GM12872 (cell line): ENCODE results near the gene S1PR3.

Experiments
- TF ChIP-seq, protein P1 (sequence below): IDR thresholded peaks from 3 replicates; pipeline ENCODE4 v1.5.1; 2011; ENCODE audit warnings: low read depth, mild to moderate bottlenecking, low read length, moderate library complexity; ENCODE audit not compliant: insufficient read depth

S1PR3 gene

DNA sequence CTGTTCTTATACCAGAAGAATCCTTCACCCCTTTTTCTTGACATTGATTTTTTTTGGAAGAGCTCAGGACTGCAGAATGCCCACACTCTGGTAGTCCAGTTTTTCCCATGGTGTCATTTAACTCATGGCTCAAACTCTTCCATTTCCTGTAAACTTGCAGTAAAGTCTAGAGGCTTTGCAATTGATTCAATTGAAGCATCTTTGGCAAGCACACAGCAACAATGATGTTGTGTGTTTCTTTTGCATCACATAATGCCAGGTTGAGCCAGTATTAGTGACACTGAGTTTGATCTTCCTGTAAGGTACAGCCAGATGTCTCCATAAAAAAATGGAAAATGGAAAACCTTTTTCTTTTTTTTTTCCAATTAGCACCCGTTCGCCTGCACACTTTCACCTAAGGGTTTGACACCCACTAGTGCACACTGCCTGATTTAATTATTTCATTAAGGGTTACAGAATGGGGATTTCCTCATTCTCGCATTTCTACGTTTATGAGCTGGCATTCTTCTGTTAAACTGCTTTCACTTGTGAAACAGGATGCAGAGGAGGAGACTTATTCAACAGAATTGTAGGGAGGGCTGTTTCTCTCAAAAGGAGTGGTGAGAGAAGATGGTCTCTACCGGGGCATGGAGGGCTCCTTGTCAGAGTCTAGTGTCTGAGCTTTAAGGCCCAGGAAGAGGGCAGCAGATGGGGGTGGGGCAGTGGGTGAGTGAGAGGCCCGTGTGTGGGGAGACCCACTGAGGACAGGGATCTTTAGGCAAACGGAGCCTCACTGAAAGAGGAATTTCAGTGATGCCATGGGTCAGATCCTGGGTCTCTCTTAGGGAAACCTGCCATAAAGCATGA is 2.2 kb upstream of the S1PR3 start:
- TF ChIP-seq, protein P1, sequence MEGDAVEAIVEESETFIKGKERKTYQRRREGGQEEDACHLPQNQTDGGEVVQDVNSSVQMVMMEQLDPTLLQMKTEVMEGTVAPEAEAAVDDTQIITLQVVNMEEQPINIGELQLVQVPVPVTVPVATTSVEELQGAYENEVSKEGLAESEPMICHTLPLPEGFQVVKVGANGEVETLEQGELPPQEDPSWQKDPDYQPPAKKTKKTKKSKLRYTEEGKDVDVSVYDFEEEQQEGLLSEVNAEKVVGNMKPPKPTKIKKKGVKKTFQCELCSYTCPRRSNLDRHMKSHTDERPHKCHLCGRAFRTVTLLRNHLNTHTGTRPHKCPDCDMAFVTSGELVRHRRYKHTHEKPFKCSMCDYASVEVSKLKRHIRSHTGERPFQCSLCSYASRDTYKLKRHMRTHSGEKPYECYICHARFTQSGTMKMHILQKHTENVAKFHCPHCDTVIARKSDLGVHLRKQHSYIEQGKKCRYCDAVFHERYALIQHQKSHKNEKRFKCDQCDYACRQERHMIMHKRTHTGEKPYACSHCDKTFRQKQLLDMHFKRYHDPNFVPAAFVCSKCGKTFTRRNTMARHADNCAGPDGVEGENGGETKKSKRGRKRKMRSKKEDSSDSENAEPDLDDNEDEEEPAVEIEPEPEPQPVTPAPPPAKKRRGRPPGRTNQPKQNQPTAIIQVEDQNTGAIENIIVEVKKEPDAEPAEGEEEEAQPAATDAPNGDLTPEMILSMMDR = no peak

DNA sequence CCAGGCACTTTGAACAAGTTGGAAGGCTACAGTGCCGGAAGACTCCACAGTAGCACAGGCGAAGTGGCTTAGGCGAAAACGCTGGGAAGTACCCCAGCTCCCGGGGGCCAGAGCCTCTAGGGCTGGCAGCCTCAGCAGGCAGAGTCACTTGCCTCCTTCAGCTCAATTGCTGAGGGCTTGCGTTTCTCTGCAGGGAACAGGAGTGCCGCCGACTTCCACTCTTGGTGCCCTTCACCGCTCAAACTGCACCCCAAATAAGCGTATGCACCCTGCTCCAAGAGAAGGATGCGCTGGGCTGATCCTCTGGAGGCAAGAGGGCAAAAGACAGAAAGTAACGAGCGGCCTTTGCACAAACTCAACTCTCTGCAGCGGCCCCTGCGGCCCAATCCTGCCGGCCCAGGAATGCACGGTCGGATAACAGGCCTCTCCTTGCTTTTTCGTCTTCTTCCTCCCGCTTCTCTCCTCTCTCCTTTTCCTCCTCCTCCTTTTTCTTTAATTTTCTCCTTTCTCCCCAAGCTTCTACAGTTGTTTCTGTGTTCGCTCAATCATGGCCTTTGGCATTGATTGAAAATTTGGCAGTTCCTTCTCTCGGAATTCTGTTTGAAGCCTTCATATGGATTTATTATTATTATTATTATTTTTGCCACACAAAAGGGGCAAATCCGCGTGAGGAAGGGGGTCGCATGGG is 1.1 kb upstream of the S1PR3 start:
- TF ChIP-seq, protein P1 = no peak

DNA sequence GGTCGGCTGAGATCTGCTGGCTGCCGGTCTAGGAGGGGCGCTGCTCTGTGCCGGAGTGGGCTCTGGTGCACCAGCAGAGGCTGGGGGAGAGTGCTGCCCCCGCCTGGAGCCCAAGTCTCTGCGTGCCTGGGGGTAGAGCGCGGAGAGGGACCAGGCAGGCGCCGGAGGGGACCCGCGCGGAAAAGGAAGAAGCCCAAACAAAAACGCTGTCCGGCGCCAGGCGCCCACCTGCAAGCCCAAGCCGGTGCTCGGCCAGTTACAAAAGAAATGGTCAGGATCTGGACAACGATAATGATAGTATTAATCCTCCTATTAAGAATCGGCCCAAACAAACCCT is 571 bp upstream of the S1PR3 start:
- TF ChIP-seq, protein P1 = no peak

DNA sequence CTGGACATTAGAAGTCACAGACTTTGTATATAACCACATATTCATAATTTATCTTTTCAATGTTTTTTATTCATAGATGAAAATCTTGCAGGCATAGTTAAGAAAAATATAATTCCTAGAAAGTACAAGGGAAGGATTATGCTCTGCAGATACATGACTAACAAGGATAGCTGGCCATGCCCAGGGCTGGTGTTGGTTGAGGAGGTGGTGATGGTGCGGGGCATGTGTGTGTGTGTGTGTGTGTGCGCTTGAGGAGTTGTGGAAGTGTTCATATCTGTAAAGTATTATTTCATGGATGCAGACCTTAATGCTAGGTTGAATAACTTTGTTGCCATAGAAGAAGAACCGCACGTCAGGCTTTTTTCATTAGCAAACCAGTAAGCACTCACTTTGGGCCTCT is 1.3 kb downstream of the S1PR3 start:
- TF ChIP-seq, protein P1 = no peak

DNA sequence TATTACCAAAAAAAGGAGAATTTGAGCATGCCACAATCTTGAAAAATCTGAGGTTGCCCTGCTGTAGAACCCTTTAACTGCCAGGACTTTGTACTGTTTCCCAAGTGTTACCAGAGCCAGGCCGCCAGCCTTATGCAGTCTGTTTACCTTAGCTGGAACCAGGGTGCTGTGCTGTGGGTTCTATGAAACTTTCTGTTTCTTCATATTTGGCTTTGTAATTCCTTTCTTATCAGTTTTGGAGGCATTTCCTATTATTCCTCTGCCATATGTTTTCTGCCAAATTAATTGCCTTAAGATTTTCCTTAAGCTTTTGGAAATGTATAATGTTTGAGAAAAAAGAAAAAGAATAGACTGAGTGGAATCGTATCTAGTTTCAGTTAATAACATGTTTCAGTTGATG is 2.1 kb downstream of the S1PR3 start:
- TF ChIP-seq, protein P1 = no peak

DNA sequence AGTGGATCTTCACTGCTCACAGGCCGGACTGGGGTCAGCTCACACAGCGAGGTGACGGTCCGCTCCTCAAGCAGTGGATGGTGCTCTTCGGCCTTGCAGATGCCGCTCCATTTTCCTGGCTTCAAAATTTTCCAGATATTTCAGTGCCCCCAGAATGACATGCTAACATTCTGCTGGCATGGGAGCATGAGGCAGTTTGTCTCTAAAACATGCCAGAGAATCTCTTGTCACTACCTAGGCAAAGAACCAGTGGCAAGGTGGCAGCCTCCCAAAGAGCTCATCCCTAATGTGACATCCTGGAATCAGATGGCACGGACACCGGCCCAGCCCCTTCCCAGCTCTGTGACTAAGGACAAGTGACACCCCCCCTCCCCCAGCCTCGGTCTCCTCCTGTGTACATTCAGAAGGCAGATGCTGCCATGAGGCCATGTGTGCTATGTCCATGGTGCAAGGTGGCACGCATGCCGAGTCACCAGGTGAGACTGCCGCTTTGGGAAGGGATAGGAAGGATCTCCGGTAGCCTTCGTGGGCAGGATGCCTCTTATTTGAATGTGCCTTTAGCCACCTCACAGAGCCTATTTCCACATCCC is 2.7 kb downstream of the S1PR3 start:
- TF ChIP-seq, protein P1 = no peak

DNA sequence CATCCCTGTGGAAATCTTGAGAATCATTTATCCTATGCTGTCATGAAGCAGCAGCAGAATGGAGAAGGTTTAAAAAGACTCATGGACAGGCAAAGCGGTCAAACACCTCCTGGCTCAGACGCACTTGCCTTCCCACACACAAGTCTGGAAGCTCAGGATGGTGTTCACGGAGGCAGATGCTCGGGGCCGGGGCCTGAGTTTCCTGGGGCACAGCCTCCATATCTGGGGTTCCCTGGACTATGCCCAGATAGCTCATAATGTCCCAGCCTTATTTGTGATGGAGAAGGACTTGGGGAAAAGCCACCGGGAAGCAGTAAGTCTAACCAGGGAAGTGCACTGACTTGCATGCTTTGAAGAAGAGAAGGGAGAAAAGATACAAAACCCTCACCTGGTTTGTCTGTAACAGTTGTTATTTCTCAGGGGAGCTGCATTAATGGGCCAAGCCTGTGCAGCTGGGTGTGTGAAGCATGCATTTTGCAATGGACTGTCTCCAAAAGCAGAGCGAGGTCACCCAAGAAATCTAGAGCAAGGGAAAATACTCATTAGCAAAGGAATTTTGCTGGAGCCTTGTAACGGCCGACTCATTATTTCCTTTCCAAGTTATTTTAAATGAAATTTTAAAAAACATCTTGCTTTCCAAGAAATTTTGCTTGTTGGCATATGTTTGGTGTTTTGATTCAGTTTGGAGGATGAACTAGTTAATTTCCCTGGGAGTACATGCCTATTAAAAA is 3.4 kb downstream of the S1PR3 start:
- TF ChIP-seq, protein P1 = no peak
